ENCODE data around the gene SH3BP4. TPM values are rescaled to one million over a fixed set of nuclear protein-coding genes. Genes with fewer than 3 reads are reported as not detected.

The SH3BP4 gene
- total RNA-seq, 2 experiments from 2014 or later, result 0.06 TPM; not detected in 1

GRCh38 chr2:234974501-234975385, 22.9 kb downstream of the SH3BP4 start:
- TF ChIP-seq EZH2phosphoT487 (IDR thresholded peaks at IDR 0.05; ENCODE audit: borderline replicate concordance, low read depth, low read length) (no peak), CTCF (conservative IDR thresholded peaks at IDR 0.05; ENCODE audit: low read length) (no peak)
- no peak overlapping the region for H3K4me2 ChIP-seq (ENCODE audit: low read length)
- intact Hi-C loops (cut with micrococcal nuclease; ENCODE audit: unreplicated experiment), result no loop called here
- no peak overlapping the region for H3K4me3 ChIP-seq (ENCODE audit: low read depth, low read length, poor library complexity, severe bottlenecking)
- no peak overlapping the region for H3K27ac ChIP-seq (ENCODE audit: low read depth, low read length, poor library complexity, severe bottlenecking)
- no TSS peak for BruUV-seq (replicated peaks)
- no peaks in the 10 kb centered on the region for H3K36me3 ChIP-seq (ENCODE audit: insufficient read depth, low read length)
- no peaks in the 10 kb centered on the region for H3K4me1 ChIP-seq (ENCODE audit: insufficient read depth, low read length, poor library complexity, severe bottlenecking)
- no peak for DNase-seq (ENCODE audit: low spot score)
- H3K9me3 ChIP-seq (ENCODE audit: low read length), result no peaks in the 10 kb centered on the region
- ChIA-PET POLR2A (no interaction called here), CTCF (ENCODE audit: unreplicated experiment) (no interaction called here)
- H3K9me2 ChIP-seq (ENCODE audit: insufficient read depth, low read length), result no peaks in the 10 kb centered on the region
- no peaks in the 10 kb centered on the region for H4K20me1 ChIP-seq (ENCODE audit: insufficient read depth, low read length)
- H2AFZ ChIP-seq (ENCODE audit: low read length), result no peak overlapping the region
- H3K79me2 ChIP-seq (ENCODE audit: insufficient read depth, low read depth, low read length), result no peaks in the 10 kb centered on the region

- Histone ChIP-seq H3K9me2 (ENCODE audit: insufficient read depth, low read length) (no peaks in the 10 kb centered on the region), H3K9me3 (ENCODE audit: low read length) (no peaks in the 10 kb centered on the region), H3K4me2 (ENCODE audit: low read length) (no peak overlapping the region), H3K4me3 (ENCODE audit: low read depth, low read length, poor library complexity, severe bottlenecking) (no peak overlapping the region), H4K20me1 (ENCODE audit: insufficient read depth, low read length) (no peaks in the 10 kb centered on the region), H2AFZ (ENCODE audit: low read length) (no peak overlapping the region), H3K4me1 (ENCODE audit: insufficient read depth, low read length, poor library complexity, severe bottlenecking) (no peaks in the 10 kb centered on the region), H3K27ac (ENCODE audit: low read depth, low read length, poor library complexity, severe bottlenecking) (no peak overlapping the region), H3K79me2 (ENCODE audit: insufficient read depth, low read depth, low read length) (no peaks in the 10 kb centered on the region), H3K36me3 (ENCODE audit: insufficient read depth, low read length) (no peaks in the 10 kb centered on the region)
- CTCF ChIA-PET (ENCODE audit: unreplicated experiment), result no interaction called here
- POLR2A ChIA-PET, result no interaction called here
- BruUV-seq (replicated peaks), result no TSS peak
- TF ChIP-seq EZH2phosphoT487 (IDR thresholded peaks at IDR 0.05; ENCODE audit: borderline replicate concordance, low read depth, low read length), result no peak
- TF ChIP-seq CTCF (conservative IDR thresholded peaks at IDR 0.05; ENCODE audit: low read length), result no peak
- intact Hi-C loops (cut with micrococcal nuclease; ENCODE audit: unreplicated experiment), result no loop called here
- DNase-seq (ENCODE audit: low spot score), result no peak
Measured at GRCh38 chr2:234975611-234976010, 23.8 kb downstream of the SH3BP4 start.
